Measurements from ENCODE around the gene ZNF433.

The ZNF433 gene

DNA sequence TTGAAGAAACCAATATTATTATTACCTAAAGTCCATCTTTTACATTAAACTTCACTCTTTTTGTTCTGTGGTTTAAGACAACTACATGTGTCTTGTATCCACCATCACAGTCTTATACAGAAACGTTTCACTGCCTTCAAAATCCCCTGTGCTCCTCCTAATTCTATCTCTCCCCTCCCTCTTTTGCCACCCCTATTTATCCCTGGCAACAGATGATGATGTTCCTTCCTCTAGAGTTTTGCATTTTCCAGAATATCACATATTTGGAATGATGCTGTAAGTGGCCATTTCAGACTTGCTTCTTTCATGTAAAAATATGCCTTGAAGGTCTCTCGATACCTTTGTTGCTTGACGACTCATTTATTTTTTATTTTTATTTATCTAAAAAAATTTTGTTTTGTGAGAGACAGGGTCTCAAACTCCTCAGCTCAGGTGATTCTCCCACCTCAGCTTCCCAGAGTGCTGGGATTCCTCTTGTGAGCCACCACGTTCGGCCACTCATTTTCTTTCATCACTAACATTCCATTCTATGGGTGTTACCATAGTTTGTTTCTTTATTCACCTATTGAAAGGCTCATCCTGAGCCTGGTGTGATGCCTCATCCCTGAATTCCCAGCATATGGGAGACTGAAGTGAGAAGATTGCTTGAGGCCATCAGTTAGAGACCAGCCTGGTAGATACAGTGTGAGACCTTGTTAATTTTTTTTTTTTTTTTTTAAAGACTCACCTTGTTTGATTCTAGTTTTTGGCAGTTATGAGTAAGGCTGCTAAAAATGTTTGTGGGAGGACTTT lies 62.3 kb downstream of the ZNF433 start:
- TF ChIP-seq, protein P1, sequence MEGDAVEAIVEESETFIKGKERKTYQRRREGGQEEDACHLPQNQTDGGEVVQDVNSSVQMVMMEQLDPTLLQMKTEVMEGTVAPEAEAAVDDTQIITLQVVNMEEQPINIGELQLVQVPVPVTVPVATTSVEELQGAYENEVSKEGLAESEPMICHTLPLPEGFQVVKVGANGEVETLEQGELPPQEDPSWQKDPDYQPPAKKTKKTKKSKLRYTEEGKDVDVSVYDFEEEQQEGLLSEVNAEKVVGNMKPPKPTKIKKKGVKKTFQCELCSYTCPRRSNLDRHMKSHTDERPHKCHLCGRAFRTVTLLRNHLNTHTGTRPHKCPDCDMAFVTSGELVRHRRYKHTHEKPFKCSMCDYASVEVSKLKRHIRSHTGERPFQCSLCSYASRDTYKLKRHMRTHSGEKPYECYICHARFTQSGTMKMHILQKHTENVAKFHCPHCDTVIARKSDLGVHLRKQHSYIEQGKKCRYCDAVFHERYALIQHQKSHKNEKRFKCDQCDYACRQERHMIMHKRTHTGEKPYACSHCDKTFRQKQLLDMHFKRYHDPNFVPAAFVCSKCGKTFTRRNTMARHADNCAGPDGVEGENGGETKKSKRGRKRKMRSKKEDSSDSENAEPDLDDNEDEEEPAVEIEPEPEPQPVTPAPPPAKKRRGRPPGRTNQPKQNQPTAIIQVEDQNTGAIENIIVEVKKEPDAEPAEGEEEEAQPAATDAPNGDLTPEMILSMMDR (conservative IDR thresholded peaks at IDR 0.05; ENCODE audit: low read depth, low read length): no peak
- H3K27me3 ChIP-seq (ENCODE audit: insufficient read depth, low read depth): no peaks in the 10 kb centered on the region
- no peak overlapping the region for H3K4me2 ChIP-seq
- no peaks in the 10 kb centered on the region for H4K20me1 ChIP-seq (ENCODE audit: insufficient read depth)
- H3K79me2 ChIP-seq (ENCODE audit: insufficient read depth, low read depth): no peaks in the 10 kb centered on the region
- H3K9ac ChIP-seq: no peak overlapping the region
- no peaks in the 10 kb centered on the region for H3K36me3 ChIP-seq (ENCODE audit: insufficient read depth)
- H3K4me3 ChIP-seq (IDR thresholded peaks at IDR 0.05; ENCODE audit: insufficient read depth, low read depth, low read length): no peak overlapping the region
- no peaks in the 10 kb centered on the region for H3K4me1 ChIP-seq (ENCODE audit: low read depth, poor library complexity, severe bottlenecking)
- H3K27ac ChIP-seq: no peak overlapping the region
- H2AFZ ChIP-seq (ENCODE audit: low read depth): no peak overlapping the region

GRCh38 chr19:11971041-11971440 lies 64.4 kb downstream of the ZNF433 start:
- Histone ChIP-seq H3K27ac (no peak overlapping the region), H3K27me3 (ENCODE audit: insufficient read depth, low read depth) (no peaks in the 10 kb centered on the region), H3K79me2 (ENCODE audit: insufficient read depth, low read depth) (no peaks in the 10 kb centered on the region), H3K4me1 (ENCODE audit: low read depth, poor library complexity, severe bottlenecking) (no peaks in the 10 kb centered on the region), H4K20me1 (ENCODE audit: insufficient read depth) (no peaks in the 10 kb centered on the region), H3K9ac (no peak overlapping the region), H3K4me2 (no peak overlapping the region), H3K36me3 (ENCODE audit: insufficient read depth) (no peaks in the 10 kb centered on the region), H2AFZ (ENCODE audit: low read depth) (no peak overlapping the region), H3K4me3 (IDR thresholded peaks at IDR 0.05; ENCODE audit: insufficient read depth, low read depth, low read length) (no peak overlapping the region)
- TF ChIP-seq, protein P1 (conservative IDR thresholded peaks at IDR 0.05; ENCODE audit: low read depth, low read length): no peak

DNA sequence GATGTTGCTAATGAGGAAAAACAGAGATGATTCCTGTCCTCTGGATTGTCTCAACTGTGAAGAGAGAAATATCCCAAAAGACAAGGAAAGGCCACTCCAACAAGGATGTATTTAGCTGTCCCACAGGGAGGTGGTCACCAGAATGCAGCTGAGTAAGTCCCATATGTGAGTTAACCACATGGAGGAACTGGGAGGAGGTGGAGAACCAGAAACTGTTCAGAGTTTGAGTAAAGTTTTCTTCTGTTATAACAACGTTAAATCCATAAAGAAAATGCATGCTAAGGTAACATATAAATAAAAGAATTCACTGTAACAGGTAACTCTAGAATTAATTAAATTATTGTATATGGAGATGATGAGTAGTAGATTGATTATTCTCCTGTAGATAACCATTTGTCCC lies 65.3 kb downstream of the ZNF433 start:
- TF ChIP-seq, protein P1 (conservative IDR thresholded peaks at IDR 0.05; ENCODE audit: low read depth, low read length): no peak
- H3K27me3 ChIP-seq (ENCODE audit: insufficient read depth, low read depth): no peaks in the 10 kb centered on the region
- no peaks in the 10 kb centered on the region for H4K20me1 ChIP-seq (ENCODE audit: insufficient read depth)
- no peak overlapping the region for H3K4me2 ChIP-seq
- H2AFZ ChIP-seq (ENCODE audit: low read depth): no peak overlapping the region
- no peaks in the 10 kb centered on the region for H3K36me3 ChIP-seq (ENCODE audit: insufficient read depth)
- H3K4me1 ChIP-seq (ENCODE audit: low read depth, poor library complexity, severe bottlenecking): no peaks in the 10 kb centered on the region
- no peak overlapping the region for H3K27ac ChIP-seq
- H3K79me2 ChIP-seq (ENCODE audit: insufficient read depth, low read depth): no peaks in the 10 kb centered on the region
- no peak overlapping the region for H3K4me3 ChIP-seq (IDR thresholded peaks at IDR 0.05; ENCODE audit: insufficient read depth, low read depth, low read length)
- no peak overlapping the region for H3K9ac ChIP-seq

GRCh38 chr19:11964858-11965645 lies 70.4 kb downstream of the ZNF433 start, which contains the start of gene ZNF763:
ZNF763 (plus strand) TSS chr19:11965040; CDS start chr19:11965209, 169 bp downstream.
- Histone ChIP-seq H3K27me3 (ENCODE audit: insufficient read depth, low read depth) (no peaks in the 10 kb centered on the region), H3K4me2 (no peak within 1 kb of the TSS), H3K79me2 (ENCODE audit: insufficient read depth, low read depth) (no peaks in the 10 kb centered on the region), H2AFZ (ENCODE audit: low read depth) (no peak within 1 kb of the TSS), H3K9ac (no peak within 1 kb of the TSS), H3K36me3 (ENCODE audit: insufficient read depth) (no peaks in the 10 kb centered on the region), H3K4me1 (ENCODE audit: low read depth, poor library complexity, severe bottlenecking) (no peaks in the 10 kb centered on the region), H3K27ac (no peak within 1 kb of the TSS), H3K4me3 (IDR thresholded peaks at IDR 0.05; ENCODE audit: insufficient read depth, low read depth, low read length) (no peak within 1 kb of the TSS), H4K20me1 (ENCODE audit: insufficient read depth) (no peaks in the 10 kb centered on the region)
- TF ChIP-seq, protein P1 (conservative IDR thresholded peaks at IDR 0.05; ENCODE audit: low read depth, low read length): no peak

All from KMS-11 (cell line).